H54 (cell line): ENCODE results near the gene MYADML2.
A peak's percentile ranks its signal among the peaks of the same experiment; 100 is the strongest.

Experiments
- DNase-seq: peaks from one replicate; pipeline ENCODE4 v3.0.0; 2011; ENCODE audit warnings: low spot score, mixed read lengths; ENCODE audit not compliant: insufficient read length
- FAIRE-seq: peaks from 3 replicates; lab custom pipeline; 2011; peaks lifted over from hg19 to GRCh38; lab: Jason Lieb, UNC
- POLR2A ChIP-seq: IDR thresholded peaks from 2 replicates; pipeline ENCODE4 v1.6.1; 2011; ENCODE audit warnings: low read depth, mild to moderate bottlenecking, low read length

The MYADML2 gene

DNA sequence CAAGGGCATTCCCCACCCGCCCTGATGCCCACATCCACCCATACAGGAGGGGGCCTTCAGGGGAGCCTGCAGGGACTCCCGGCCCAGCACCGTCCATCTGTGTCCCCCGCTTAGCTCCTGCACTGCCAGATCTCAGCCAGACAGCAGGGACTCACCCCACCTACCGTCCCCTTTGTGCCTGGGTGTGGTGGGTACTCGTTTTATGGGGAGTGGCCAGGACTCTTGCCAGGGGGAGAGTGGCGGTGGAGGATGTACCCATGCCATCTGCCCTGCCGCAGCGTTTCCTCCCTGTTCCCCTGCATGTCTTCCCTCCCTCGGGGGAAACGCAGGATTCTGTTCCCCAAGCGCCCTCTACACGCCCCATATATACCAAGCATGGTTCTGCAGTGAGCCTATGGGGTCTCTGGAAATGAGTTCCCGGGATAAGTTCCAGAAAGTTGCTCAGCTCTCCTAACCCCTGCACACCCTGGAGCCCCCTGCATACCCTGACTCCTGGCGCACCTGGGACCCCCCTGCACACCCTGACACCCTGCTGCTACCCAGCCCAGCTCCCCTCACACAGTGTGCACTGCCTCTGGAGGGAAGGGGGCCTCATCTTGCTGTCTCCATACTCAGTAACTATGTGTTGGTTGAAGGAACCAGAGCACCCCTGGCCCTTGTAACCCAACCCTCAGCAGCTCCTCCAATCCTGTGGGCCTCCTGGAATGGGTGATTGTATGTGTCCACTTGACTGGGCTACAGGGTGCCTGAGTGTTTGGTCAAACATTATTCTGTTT is 15.3 kb downstream of the MYADML2 start:
- FAIRE-seq (no peak), DNase-seq (no peak)
- no peak; the same call in 1 of the 2 replicates for TF ChIP-seq POLR2A

DNA sequence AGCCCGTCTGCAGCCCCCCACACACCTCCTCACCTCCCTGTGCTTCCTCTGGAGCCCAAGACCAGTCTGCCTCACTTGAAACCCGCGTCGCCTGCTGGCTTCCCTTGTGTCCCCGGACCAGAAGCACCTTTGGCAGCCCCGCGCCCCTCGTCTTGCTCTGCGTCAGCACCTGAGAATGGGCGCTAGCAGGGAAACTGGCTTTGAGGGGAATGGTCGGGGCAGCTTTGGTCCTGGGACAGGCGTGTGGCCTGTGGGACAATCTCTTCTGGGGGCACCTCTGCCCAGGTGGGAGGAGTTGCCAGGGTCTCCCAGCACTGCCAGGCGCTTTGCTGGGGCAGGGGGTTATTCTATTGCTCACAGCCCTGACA is 15.9 kb downstream of the MYADML2 start:
- DNase-seq = no peak
- no peak for FAIRE-seq
- no peak for TF ChIP-seq POLR2A

GRCh38 chr17:81930142-81931125 is 16.6 kb downstream of the MYADML2 start:
- DNase-seq (peak; percentile 51), FAIRE-seq (no peak)
- TF ChIP-seq POLR2A = no peak

DNA sequence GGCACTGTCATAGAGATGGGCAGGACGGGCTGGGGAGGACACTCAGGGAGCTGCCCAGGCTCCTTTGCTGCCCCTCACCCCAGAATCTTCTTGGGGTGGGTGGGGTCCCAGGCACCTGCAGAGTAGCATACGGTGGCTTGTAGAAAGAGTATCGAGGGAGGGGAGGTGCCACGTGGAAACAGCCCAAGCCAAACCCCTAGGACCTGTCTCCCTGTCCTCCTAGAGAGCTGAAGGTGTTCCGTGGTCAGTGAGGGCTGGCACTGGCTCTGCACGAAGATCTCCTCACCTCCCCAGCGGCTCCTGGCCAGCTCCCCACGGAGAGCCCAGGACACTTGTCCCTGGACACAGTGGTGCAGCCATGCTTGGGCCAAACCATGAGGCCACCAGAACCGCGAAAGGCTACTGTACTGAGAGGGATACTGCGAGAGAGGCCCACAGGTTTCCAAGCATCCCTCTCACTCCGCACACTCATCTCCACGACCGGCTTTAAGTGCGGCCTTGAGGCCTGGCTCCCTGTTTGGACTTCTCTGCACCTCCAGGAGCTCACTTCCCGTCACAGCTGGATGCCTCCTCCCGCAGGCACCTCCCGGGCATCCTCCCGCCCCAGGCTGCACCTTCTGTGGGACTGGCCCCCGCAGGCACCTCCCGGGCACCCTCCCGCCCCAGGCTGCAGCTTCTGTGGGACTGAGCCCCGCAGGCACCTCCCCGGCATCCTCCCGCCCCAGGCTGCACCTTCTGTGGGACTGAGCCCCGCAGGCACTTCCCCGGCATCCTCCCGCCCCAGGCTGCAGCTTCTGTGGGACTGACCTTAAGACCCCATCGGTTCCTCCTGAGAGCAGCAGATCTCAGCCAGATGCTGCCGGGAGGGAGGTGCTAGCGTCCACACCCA is 17.5 kb downstream of the MYADML2 start:
- no peak for FAIRE-seq
- DNase-seq = no peak
- no peak for TF ChIP-seq POLR2A

DNA sequence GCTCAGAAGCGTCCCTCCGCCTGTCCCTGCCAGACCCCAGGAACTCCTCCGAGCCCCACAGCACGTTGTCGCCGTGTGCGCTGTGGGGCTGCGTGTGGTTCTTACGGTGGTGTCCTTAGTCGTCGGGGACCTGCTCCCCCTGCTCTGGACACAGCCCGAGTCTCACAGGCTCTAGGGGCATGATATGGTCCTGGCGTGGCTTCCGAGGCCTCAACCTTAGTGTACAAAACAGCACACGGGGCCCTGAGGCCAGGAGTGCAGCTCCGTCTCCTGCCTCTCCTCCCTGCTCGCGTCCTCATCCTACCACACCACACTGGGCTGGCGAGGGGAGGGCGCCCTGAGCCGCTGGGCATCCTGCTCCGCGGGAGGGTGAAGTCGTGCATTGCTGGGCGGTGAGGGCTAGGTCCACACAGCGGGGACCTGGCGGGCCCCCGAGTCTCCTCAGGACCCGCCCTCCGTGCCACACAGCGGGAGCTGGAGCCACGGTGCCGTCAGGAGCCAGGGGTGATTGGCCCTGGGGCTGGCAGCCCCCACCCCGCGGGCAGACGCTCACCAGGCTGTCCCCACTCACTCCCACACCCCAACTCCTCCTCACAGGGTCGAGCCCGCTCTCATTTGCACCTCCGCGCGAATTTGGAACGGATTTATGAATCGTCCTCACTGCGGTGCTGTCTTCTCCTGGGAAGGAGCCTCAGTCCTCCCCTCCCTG is 18.3 kb downstream of the MYADML2 start:
- no peak for DNase-seq
- TF ChIP-seq POLR2A = no peak; the same call in 1 of the 2 replicates
- FAIRE-seq = no peak

DNA sequence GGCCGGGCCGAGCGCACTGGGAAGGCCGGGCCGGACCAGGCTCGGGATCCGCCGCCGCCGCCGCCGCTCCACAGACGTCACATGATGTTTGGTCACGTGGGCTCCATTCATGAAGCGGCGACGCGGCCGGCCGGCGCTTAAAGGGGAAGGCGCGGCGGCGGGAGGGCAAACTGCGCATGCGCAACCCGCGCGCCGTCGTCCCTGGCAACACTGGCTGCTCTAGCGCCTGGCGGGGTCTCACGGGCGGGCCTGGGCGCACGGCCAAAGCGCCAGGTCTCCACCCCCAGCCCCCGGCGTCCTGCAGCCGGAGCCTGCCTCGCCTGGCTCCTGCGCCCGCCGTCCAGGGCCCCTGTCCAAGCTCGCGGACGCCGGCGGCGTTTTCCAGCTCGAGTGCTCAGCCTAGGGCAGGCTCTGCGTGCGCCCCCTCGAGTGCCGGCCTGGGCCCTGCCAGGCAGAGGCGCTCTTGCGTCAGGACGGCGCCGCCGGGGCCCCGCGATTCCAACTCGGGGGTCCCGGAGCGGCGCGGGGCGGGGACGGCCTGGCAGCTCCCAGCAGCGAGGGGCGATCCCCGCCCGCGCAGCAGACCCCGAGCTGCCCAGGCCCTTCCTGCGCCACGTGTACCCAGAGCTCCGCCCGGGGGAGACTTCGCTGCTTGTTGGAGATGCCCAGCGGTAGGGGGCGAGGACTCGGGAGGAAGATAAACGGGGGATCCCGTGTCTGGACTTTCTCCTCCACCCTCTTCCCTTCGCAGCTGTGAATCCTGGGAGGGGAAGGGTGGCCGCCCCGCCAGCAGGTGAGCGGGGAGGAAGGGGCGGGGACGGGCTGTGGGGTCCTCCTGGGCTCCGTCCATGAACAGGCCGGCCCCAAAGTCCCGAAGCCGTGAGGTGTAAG is 19.1 kb downstream of the MYADML2 start, which contains the start of gene MAFG:
Gene MAFG (minus strand): TSS at position 83 of the 891 bp plus-strand sequence. CDS start 4,550 bp downstream, outside the sequence.
- DNase-seq (peak; percentile 92), FAIRE-seq (no peak)
- TF ChIP-seq POLR2A = peak; percentile 32; the same call in 1 of the 2 replicates

DNA sequence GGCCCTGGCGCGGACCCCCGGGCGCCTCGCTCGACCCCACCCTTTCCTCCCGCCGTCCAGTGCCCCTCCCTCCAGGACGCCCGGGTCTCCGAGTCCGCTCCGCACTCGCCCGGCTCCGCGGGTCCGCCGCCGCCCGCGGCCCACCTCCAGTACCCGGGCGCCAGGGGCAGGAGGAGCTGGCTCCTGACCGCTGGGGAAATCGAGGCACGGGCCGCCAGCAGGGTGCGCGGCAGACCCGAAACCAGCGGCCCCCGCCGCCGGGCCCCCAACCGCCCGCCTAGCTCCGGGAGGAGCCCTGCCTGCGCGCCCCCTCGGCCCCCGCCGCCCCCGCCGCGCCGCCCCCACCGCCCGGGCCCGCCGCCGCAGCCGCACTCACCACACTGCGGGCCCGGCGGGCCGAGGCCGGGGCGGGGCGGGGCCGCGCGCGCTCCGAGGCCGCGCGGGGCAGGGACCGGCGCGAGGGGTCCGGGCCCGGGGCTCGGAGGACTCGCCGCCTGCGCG is 19.8 kb downstream of the MYADML2 start:
- no peak for TF ChIP-seq POLR2A
- no peak for FAIRE-seq
- DNase-seq = peak; percentile 49

DNA sequence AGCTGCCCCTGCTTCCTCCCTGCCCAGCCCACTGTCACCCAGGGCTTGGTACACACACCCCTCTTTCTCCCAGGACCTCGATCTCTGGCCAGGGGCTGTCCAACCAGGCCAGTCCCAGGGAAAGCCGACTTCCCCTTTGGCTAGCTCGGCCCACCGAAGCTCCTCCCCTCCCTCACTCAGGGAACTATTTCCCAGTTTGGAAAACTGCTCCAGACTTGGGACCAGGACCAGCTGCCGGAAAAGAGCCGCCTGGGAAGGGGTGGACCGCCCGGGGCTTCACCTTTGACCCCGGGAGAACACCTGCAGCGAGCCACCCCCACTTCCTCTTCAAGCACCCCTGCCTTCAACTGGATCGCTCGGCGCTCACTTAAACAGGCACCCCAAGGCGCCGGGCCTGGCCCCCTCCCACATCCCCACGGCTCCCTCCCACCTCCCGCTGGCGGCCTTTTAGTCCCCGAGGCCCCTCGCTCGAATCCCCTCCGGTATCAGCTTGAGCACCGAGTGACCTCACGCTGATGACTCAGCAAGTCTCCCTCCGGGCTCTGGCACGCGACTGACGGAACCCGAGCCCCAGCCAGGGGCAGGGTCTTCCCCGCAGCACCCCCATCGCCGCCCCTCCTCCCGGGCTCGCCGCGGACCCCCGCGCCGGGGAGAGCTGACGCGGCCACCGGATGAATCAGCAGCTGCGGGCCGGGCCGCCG is 20.4 kb downstream of the MYADML2 start:
- FAIRE-seq = no peak

GRCh38 chr17:81925860-81926450 is 21.1 kb downstream of the MYADML2 start:
- no peak for TF ChIP-seq POLR2A
- FAIRE-seq (no peak), DNase-seq (no peak)

More for the DNA sequence above, 20.4 kb downstream of the MYADML2 start:
- DNase-seq = peak; percentile 93
- TF ChIP-seq POLR2A = peak; percentile 21; the same call in 1 of the 2 replicates
